HEK293 (cell line): ENCODE measurements around the gene CBY2.
"Not testable (repeated sequence)": the region's sequence is repeated elsewhere in the genome, so short reads cannot be mapped to it uniquely, and the experiment has no call there.

Experiments used
- KLF10 ChIP-seq: fragments of 450-650 bp; IDR thresholded peaks from 2 replicates; pipeline ENCODE4 v1.5.1; 2018; ENCODE audit warnings: missing biosample characterization, mild to moderate bottlenecking, missing genetic modification characterization
- SALL2 ChIP-seq: fragments of 450-650 bp; formaldehyde crosslinking; IDR thresholded peaks from 2 replicates; pipeline ENCODE4 v1.5.0; 2017; ENCODE audit warnings: missing biosample characterization, mild to moderate bottlenecking, missing genetic modification characterization, borderline replicate concordance
- ZBTB1 ChIP-seq: fragments of 450-650 bp; formaldehyde crosslinking; IDR thresholded peaks from 2 replicates; pipeline ENCODE4 v1.5.1; 2016; ENCODE audit warnings: missing biosample characterization, missing genetic modification characterization
- ZBTB21 ChIP-seq: fragments of 450-650 bp; formaldehyde crosslinking; IDR thresholded peaks from 2 replicates; pipeline ENCODE4 v1.5.1; 2017; ENCODE audit warnings: missing biosample characterization, missing genetic modification characterization
- ZBTB48 ChIP-seq: fragments of 450-650 bp; formaldehyde crosslinking; IDR thresholded peaks from 2 replicates; pipeline ENCODE4 v1.5.1; 2016; ENCODE audit warnings: missing biosample characterization, missing genetic modification characterization
- ZNF132 ChIP-seq: fragments of 450-650 bp; formaldehyde crosslinking; IDR thresholded peaks from 2 replicates; pipeline ENCODE4 v1.5.1; 2017; ENCODE audit warnings: missing biosample characterization, missing genetic modification characterization, borderline replicate concordance
- ZNF169 ChIP-seq: fragments of 450-650 bp; formaldehyde crosslinking; IDR thresholded peaks from 2 replicates; pipeline ENCODE4 v1.5.1; 2016; ENCODE audit warnings: missing biosample characterization, missing genetic modification characterization
- ZNF274 ChIP-seq, 2 experiments: fragments of 200-500 bp in 1 of 2; fragments of 450-650 bp in 1 of 2; sonication (Bioruptor generic) in 1 of 2; formaldehyde crosslinking in 1 of 2; IDR thresholded peaks; 2 replicates each; pipeline versions ENCODE4 v1.5.1 to v1.6.1; 2014 to 2016; ENCODE audit warnings: borderline replicate concordance in 1 of 2, inconsistent platforms in 1 of 2, low read length in 1 of 2, missing biosample characterization in 1 of 2, missing genetic modification characterization in 1 of 2
- ZNF423 ChIP-seq: fragments of 450-650 bp; formaldehyde crosslinking; IDR thresholded peaks from 2 replicates; pipeline ENCODE4 v1.5.1; 2016; ENCODE audit warnings: missing biosample characterization, missing genetic modification characterization
- TF ChIP-seq, protein P1 (sequence below): fragments of 450-650 bp; formaldehyde crosslinking; IDR thresholded peaks from 2 replicates; pipeline ENCODE4 v1.5.1; 2016; ENCODE audit warnings: missing biosample characterization, missing genetic modification characterization
- TF ChIP-seq, protein P2 (sequence below): fragments of 450-650 bp; formaldehyde crosslinking; IDR thresholded peaks from 2 replicates; pipeline ENCODE4 v1.5.1; 2016; ENCODE audit warnings: missing biosample characterization, missing genetic modification characterization
- TF ChIP-seq, protein P3 (sequence below): fragments of 450-650 bp; formaldehyde crosslinking; IDR thresholded peaks from 2 replicates; pipeline ENCODE4 v1.5.1; 2016; ENCODE audit warnings: missing biosample characterization, missing genetic modification characterization, borderline replicate concordance
- TF ChIP-seq, protein P4 (sequence below): fragments of 450-650 bp; formaldehyde crosslinking; IDR thresholded peaks from 2 replicates; pipeline ENCODE4 v1.5.1; 2016; ENCODE audit warnings: missing biosample characterization, missing genetic modification characterization, low read depth

DNA sequence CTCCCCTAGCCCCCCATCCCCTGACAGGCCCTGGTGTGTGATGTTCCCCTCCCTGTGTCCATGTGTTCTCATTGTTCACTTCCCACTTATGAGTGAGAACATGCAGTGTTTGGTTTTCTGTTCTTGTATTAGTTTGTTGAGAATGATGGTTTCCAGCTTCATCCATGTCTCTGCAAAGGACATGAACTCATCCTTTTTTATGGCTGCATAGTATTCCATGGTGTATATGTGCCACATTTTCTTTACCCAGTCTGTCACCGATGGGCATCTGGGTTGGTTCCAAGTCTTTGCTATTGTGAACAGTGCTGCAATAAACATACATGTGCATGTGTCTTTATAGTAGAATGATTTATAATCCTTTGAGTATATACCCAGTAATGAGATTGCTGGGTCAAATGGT is 39.2 kb upstream of the CBY2 start:
- not testable (repeated sequence) for TF ChIP-seq ZBTB21 (tag by site-specific recombination); ZNF132 (tag by site-specific recombination); SALL2 (tag by site-specific recombination); ZNF274 (IDR thresholded peaks at IDR 0.05; ENCODE audit: low read length); ZNF274 (tag by site-specific recombination; IDR thresholded peaks at IDR 0.05; ENCODE audit: borderline replicate concordance); ZNF169; ZBTB48 (tag by site-specific recombination); ZNF423 (tag by site-specific recombination); KLF10 (tag by site-specific recombination); ZBTB1 (tag by site-specific recombination)
- TF ChIP-seq, protein P1, sequence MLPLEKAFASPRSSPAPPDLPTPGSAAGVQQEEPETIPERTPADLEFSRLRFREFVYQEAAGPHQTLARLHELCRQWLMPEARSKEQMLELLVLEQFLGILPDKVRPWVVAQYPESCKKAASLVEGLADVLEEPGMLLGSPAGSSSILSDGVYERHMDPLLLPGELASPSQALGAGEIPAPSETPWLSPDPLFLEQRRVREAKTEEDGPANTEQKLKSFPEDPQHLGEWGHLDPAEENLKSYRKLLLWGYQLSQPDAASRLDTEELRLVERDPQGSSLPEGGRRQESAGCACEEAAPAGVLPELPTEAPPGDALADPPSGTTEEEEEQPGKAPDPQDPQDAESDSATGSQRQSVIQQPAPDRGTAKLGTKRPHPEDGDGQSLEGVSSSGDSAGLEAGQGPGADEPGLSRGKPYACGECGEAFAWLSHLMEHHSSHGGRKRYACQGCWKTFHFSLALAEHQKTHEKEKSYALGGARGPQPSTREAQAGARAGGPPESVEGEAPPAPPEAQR (tag by site-specific recombination), result not testable (repeated sequence)
- TF ChIP-seq, protein P2, sequence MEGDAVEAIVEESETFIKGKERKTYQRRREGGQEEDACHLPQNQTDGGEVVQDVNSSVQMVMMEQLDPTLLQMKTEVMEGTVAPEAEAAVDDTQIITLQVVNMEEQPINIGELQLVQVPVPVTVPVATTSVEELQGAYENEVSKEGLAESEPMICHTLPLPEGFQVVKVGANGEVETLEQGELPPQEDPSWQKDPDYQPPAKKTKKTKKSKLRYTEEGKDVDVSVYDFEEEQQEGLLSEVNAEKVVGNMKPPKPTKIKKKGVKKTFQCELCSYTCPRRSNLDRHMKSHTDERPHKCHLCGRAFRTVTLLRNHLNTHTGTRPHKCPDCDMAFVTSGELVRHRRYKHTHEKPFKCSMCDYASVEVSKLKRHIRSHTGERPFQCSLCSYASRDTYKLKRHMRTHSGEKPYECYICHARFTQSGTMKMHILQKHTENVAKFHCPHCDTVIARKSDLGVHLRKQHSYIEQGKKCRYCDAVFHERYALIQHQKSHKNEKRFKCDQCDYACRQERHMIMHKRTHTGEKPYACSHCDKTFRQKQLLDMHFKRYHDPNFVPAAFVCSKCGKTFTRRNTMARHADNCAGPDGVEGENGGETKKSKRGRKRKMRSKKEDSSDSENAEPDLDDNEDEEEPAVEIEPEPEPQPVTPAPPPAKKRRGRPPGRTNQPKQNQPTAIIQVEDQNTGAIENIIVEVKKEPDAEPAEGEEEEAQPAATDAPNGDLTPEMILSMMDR, result not testable (repeated sequence)
- TF ChIP-seq, protein P3, sequence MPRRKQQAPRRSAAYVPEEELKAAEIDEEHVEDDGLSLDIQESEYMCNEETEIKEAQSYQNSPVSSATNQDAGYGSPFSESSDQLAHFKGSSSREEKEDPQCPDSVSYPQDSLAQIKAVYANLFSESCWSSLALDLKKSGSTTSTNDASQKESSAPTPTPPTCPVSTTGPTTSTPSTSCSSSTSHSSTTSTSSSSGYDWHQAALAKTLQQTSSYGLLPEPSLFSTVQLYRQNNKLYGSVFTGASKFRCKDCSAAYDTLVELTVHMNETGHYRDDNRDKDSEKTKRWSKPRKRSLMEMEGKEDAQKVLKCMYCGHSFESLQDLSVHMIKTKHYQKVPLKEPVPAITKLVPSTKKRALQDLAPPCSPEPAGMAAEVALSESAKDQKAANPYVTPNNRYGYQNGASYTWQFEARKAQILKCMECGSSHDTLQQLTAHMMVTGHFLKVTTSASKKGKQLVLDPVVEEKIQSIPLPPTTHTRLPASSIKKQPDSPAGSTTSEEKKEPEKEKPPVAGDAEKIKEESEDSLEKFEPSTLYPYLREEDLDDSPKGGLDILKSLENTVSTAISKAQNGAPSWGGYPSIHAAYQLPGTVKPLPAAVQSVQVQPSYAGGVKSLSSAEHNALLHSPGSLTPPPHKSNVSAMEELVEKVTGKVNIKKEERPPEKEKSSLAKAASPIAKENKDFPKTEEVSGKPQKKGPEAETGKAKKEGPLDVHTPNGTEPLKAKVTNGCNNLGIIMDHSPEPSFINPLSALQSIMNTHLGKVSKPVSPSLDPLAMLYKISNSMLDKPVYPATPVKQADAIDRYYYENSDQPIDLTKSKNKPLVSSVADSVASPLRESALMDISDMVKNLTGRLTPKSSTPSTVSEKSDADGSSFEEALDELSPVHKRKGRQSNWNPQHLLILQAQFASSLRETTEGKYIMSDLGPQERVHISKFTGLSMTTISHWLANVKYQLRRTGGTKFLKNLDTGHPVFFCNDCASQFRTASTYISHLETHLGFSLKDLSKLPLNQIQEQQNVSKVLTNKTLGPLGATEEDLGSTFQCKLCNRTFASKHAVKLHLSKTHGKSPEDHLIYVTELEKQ (tag by site-specific recombination), result not testable (repeated sequence)
- TF ChIP-seq, protein P4, sequence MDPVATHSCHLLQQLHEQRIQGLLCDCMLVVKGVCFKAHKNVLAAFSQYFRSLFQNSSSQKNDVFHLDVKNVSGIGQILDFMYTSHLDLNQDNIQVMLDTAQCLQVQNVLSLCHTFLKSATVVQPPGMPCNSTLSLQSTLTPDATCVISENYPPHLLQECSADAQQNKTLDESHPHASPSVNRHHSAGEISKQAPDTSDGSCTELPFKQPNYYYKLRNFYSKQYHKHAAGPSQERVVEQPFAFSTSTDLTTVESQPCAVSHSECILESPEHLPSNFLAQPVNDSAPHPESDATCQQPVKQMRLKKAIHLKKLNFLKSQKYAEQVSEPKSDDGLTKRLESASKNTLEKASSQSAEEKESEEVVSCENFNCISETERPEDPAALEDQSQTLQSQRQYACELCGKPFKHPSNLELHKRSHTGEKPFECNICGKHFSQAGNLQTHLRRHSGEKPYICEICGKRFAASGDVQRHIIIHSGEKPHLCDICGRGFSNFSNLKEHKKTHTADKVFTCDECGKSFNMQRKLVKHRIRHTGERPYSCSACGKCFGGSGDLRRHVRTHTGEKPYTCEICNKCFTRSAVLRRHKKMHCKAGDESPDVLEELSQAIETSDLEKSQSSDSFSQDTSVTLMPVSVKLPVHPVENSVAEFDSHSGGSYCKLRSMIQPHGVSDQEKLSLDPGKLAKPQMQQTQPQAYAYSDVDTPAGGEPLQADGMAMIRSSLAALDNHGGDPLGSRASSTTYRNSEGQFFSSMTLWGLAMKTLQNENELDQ (tag by site-specific recombination), result not testable (repeated sequence)
